HG02571 (cell line): ENCODE data around the gene ZNF700.
"Not testable (repeated sequence)": the region's sequence is repeated elsewhere in the genome, so short reads cannot be mapped to it uniquely, and the experiment has no call there.

Source experiments
- ATAC-seq: cut with Tn5 transposase; IDR thresholded peaks from one replicate; pipeline ENCODE4 v1.9.1; 2021; ENCODE audit warnings: mild to moderate bottlenecking, moderate library complexity; ENCODE audit not compliant: unreplicated experiment

Gene ZNF700

DNA sequence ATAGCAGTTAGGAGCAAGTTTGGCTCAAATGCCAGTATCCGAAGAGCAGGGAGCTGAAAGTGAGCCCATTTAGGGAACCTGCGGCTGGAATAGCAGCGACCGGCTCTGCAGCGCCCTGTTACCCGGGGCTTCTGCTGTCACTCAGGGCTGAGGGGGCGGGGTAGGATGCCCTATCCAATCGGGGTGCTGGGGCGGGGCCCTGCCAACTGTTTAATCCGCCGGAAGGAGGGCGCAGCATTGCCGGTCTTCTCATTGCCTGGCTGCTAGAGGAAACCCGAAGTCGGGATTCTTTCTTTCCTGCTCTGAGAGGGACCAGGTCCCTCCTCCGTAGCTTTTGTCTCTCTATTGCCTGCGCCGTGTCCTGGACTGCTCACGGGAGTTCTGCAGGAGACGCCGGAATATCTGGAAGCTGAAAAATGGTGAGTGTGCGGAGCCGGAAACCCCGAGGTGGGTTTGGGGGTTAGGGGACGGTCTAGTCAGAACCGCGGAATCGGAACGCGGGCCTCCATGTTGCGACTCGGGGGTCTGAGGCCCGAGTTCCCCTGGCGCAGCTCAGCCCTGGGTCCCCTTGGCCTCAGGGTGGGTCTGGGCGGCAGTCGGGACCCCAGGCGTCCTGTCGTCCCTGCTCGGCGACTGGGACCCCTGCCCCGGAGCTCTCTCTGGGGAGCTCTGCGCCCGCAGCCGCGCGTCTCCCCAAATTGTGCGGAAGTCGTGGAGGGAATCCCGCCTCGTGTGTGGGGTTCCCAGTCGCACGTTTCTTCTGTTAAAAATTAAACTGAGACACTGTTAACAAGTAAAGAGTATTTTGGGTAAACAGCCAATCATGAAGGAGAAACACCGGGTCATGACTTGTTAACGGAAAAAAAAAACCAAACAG, 62.7 kb downstream of the ZNF700 start:
- ATAC-seq = peak; percentile 76

DNA sequence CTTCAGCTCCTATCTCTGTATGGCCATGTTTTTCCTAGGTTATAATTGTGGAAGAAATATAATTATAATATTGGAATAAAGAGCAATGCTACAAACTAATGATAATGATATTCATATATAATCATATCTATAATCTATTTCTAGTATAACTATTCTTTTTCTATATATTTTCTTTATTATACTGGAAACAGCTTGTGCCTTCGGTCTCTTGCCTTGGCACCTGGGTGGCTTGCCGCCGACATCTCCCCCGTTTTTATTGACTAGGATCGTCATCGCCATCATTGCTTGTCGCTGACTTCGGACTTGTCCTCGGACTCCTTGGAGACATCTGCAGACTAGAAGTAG, 64.2 kb downstream of the ZNF700 start:
- ATAC-seq = no peak

DNA sequence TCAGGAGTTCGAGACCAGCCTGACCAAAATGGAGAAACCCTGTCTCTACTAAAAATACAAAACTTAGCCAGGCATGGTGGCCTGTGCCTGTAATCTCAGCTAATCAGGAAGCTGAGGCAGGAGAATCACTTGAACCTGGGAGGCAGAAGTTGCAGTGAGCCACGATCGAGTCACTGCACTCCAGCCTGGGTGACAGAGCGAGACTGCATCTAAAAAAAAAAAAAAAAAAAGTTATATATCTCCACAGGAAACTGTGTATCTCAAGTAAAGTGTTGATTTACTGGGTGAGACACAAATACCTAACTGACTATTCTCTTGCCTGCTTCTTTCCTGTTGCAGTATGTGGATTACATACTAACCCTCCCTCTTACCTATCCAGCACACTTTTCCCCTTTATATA, 67.0 kb downstream of the ZNF700 start:
- ATAC-seq = not testable (repeated sequence)

DNA sequence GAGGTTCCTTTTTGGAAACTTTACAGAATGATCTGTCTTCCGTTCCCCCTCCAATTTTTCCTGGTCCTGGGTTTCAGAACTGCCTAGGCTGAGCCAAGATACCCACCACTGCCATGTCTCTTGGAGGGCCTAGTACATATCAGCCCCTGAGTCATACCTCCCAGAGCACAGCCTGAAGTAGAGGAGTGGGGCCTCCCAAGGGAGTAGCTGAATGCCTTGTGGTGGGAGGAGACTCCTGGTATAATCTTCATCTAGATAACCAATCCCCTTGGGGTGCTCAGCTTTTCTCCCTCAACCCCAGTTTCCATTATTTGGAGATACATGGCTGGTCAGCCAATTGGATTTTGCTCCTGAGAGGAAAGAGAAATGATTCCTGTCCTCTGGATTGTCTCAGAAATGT, 70.3 kb downstream of the ZNF700 start:
- ATAC-seq = no peak
